Esophagus muscularis mucosa (tissue), 4 donors: ENCODE results near the gene OR8I2. TPM values are rescaled to one million over a fixed set of nuclear protein-coding genes. Genes with fewer than 3 reads are reported as not detected.

Experiments
- small RNA-seq, 3 donors: library from RNA; depleted of rRNA; stranded (forward); fragments of <200 nt; gene quantifications; one replicate each; pipeline ENCODE3, GENCODE V24; 2016
- total RNA-seq, 4 donors: library from RNA; depleted of rRNA; stranded (reverse); fragments of >200 nt; gene quantifications; one replicate each; pipeline versions ENCODE4 v1.1.0 to v1.2.1, GENCODE V29; 2016

Gene OR8I2
- total RNA-seq, 4 donors from 2014 or later, result not detected

Small RNA genes within 50 kb of the gene (small RNA-seq; reads per million reads assigned to genes)
- 0 reads per million in 3 donors for gene OR8I4P

Other genes with a start within 250 kb of the OR8I2 start
- gene TRIM51, start 210.0 kb upstream of the OR8I2 start, total RNA-seq, result not detected
- not detected for gene OR5W2, start 178.7 kb upstream of the OR8I2 start, total RNA-seq
- not detected for gene OR5I1, start 156.9 kb upstream of the OR8I2 start, total RNA-seq
- gene OR10AG1, start 123.4 kb upstream of the OR8I2 start, total RNA-seq, result not detected
- not detected for gene OR5F1, start 98.7 kb upstream of the OR8I2 start, total RNA-seq
- gene OR5AS1, start 65.7 kb upstream of the OR8I2 start, total RNA-seq, result not detected
- not detected for gene OR8H2, start 10.4 kb downstream of the OR8I2 start, total RNA-seq
- not detected for gene OR8H3, start 29.1 kb downstream of the OR8I2 start, total RNA-seq
- not detected for gene OR8J3, start 46.9 kb downstream of the OR8I2 start, total RNA-seq
- not detected for gene OR8K5, start 67.0 kb downstream of the OR8I2 start, total RNA-seq
- not detected for gene OR5J2, start 83.3 kb downstream of the OR8I2 start, total RNA-seq
- not detected for gene OR5T2, start 140.9 kb downstream of the OR8I2 start, total RNA-seq
- not detected for gene OR5T3, start 158.9 kb downstream of the OR8I2 start, total RNA-seq
- gene OR5T1, start 180.8 kb downstream of the OR8I2 start, total RNA-seq, result not detected
- not detected for gene OR8H1, start 198.9 kb downstream of the OR8I2 start, total RNA-seq
- gene OR8K3, start 221.8 kb downstream of the OR8I2 start, total RNA-seq, result not detected